GM23248 (cell line): Measurements from ENCODE around the gene RBMS1.

Experiments used
- EZH2 ChIP-seq: fragments of 200-600 bp; sonication (generic); IDR thresholded peaks from 2 replicates; pipeline ENCODE4 v1.6.1; 2018; ENCODE audit warnings: antibody characterized with exemption, mild to moderate bottlenecking; ENCODE audit not compliant: insufficient read depth, poor library complexity, severe bottlenecking
- EZH2phosphoT487 ChIP-seq: fragments of 200-600 bp; sonication (generic); IDR thresholded peaks from 2 replicates; pipeline ENCODE4 v1.6.1; 2018; ENCODE audit warnings: antibody characterized with exemption, moderate library complexity, mild to moderate bottlenecking, low read depth; ENCODE audit not compliant: insufficient read depth

DNA sequence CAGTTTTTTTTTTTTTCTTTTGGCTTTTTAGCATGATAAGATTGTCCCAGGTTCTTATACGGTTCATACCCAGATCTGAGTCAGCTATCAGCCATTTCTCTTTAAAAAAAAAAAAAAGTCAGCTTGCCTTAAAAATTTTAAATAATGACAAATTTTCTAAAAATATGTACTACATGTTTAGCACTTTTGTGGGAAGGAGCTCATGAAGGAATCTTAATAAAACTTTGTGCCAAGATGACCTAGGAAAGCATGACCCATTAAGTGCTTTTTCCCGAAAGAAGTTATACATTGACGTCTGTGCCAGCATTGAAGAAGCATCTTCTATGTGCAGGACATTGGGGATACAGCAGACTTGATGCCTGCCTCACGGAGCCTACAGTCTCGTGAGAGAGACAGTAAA lies 4.5 kb upstream of the RBMS1 start:
- TF ChIP-seq EZH2 = no peak
- TF ChIP-seq EZH2phosphoT487 = no peak
